GM21619 (cell line): ENCODE measurements around the gene CACNG6.

ENCODE experiments used
- ATAC-seq: cut with Tn5 transposase; IDR thresholded peaks from one replicate; pipeline ENCODE4 v1.9.1; 2021; ENCODE audit not compliant: unreplicated experiment

The CACNG6 gene

DNA sequence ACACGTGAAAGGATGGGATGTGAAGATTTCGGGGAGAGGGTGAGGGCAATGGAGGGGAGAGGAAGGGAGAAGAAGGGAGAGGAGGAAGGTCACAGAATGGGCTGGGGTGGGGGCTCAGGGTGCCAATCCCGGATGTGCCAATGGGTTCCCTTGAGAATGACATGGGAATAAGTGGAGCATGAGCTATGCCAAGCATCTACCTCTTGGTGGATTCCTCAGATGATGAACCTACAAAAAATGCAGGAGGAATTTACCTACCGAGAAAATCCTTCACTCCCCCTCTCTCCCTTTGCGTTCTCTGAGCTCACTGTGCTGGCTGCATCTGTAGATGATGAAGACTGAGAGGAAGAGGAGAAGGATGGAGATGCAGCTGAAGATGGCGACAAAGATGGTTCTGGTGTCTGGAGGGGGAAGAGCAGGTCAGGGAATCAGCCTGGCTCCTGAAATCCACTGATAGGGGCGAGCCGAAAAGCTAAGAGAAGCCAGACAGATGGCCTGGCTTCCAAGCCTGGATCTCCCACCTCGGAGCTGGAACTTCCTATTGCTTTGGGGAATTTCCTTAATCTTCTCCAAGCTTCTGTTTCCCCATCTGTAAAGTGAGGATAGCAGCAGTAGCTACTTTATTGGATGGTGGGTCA, 50.7 kb downstream of the CACNG6 start:
- ATAC-seq: no peak

DNA sequence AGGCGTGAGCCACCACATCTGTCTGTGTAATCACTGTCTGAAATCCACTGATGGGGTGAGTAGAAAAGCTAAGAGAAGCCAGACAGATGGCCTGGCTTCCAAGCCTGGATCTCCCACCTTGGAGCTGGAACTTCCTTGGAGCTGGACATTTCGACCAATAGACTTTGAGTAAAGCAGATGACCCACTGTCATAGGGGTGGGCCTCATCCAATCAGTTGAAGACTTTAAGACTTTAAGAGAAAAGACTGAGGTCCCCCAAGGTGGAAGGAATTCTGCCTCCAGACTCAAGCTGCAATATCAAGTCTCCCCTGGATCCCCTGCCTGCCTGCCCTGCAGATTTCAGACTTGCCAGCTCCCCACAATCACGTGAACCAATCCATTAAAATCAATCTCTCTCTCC, 51.6 kb downstream of the CACNG6 start:
- no peak for ATAC-seq

DNA sequence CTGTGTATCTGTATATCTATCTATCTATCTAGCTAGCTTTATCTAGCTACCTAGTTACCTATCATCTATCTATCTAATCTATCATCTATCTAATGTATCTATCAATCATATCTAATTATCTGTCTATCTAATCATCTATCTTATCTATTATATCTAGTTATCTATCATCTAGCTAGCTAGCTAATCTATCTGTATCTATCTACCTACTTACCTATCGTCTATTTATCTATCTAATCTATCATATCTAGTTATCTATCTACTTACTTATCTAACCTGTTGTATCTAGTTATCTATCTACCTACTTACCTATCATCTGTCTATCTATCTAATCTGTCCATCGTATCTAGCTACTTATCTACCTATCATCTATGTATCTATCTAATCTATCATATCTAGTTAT, 54.3 kb downstream of the CACNG6 start:
- ATAC-seq: no peak

DNA sequence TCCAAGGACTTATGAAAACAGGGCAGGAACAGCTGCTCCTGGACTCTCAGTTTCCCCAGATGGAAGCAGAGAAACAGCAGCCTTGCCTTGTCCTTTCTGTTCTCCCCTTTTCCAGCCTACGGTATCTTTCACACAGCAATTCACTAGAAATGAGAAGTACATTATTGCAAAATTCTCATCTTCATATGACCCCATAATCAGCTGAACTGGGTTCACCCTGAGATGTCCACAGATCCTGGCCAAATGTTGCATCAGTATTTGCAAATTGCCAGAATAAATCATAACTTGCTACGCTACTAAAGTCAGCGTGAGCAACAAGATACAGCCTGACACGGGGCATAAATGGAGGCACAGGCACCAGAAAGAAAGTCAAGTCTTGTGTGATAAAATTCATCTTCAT, 56.2 kb downstream of the CACNG6 start:
- ATAC-seq: no peak
